ENCODE data around the gene NAV3. TPM values are rescaled to one million over a fixed set of nuclear protein-coding genes. Genes with fewer than 3 reads are reported as not detected.

NAV3 gene
- total and polyA plus RNA-seq, 10 donors, result 0.74 to 111 (median 40.4) TPM

- H3K27me3 ChIP-seq (replicated peaks in 1 of 7), result no peaks in the 10 kb centered on the region
- no peaks in the 10 kb centered on the region for H3K36me3 ChIP-seq
- intact Hi-C loops (cut with DNase I; ENCODE audit: low total_unique reads), result no loop called here
- H3K4me1 ChIP-seq, result no peaks in the 10 kb centered on the region
- no peak for DNase-seq
- WGBS, 5 donors, result 55 to 69% (median 66%) methylated on average over 4 of the region's 4 CpGs
- TF ChIP-seq, protein P1, sequence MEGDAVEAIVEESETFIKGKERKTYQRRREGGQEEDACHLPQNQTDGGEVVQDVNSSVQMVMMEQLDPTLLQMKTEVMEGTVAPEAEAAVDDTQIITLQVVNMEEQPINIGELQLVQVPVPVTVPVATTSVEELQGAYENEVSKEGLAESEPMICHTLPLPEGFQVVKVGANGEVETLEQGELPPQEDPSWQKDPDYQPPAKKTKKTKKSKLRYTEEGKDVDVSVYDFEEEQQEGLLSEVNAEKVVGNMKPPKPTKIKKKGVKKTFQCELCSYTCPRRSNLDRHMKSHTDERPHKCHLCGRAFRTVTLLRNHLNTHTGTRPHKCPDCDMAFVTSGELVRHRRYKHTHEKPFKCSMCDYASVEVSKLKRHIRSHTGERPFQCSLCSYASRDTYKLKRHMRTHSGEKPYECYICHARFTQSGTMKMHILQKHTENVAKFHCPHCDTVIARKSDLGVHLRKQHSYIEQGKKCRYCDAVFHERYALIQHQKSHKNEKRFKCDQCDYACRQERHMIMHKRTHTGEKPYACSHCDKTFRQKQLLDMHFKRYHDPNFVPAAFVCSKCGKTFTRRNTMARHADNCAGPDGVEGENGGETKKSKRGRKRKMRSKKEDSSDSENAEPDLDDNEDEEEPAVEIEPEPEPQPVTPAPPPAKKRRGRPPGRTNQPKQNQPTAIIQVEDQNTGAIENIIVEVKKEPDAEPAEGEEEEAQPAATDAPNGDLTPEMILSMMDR (IDR thresholded peaks at IDR 0.05 in 8 of 11, conservative IDR thresholded peaks at IDR 0.05 in 3 of 11), result no peak
- TF ChIP-seq POLR2AphosphoS5 (IDR thresholded peaks at IDR 0.05) (no peak), POLR2A (IDR thresholded peaks at IDR 0.05) (no peak)
- H3K4me3 ChIP-seq, result no peak overlapping the region
- no peaks in the 10 kb centered on the region for H3K9me3 ChIP-seq
- peak overlapping the region in 2 of 8 donors; percentile 36 to 71 for H3K27ac ChIP-seq
Measured at GRCh38 chr12:78018171-78018910, 187.6 kb downstream of the NAV3 start.

DNA sequence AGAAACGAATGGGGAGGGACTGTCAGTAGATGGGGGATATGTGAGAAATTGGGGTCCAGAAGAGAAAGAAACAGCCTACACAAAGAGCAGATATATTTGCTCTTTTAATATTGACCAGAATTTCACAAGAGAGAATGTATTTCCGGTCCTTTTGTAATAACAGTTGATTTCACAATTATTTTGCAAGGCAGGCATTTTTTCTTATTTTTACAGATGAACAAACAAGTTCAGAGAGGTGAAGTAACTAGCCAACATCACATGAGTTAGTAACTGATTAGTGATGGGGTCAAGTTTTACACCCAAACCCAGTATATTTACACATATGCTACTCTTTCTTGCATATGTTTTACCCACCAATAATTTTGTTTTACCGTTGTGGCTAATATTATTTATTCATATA, 188.2 kb downstream of the NAV3 start:
- intact Hi-C loops (cut with DNase I; ENCODE audit: low total_unique reads), result no loop called here
- DNase-seq, result no peak
- no peaks in the 10 kb centered on the region for H3K9me3 ChIP-seq
- TF ChIP-seq POLR2A (IDR thresholded peaks at IDR 0.05), result no peak
- TF ChIP-seq, protein P1 (IDR thresholded peaks at IDR 0.05 in 8 of 11, conservative IDR thresholded peaks at IDR 0.05 in 3 of 11), result no peak
- TF ChIP-seq POLR2AphosphoS5 (IDR thresholded peaks at IDR 0.05), result no peak
- no peaks in the 10 kb centered on the region for H3K36me3 ChIP-seq
- peak overlapping the region in 2 of 8 donors; percentile 36 to 71 for H3K27ac ChIP-seq
- H3K4me3 ChIP-seq, result no peak overlapping the region
- WGBS, 5 donors, result 62 to 81% (median 74%) methylated on average over 3 of the region's 3 CpGs
- no peaks in the 10 kb centered on the region for H3K4me1 ChIP-seq
- H3K27me3 ChIP-seq (replicated peaks in 1 of 7), result no peaks in the 10 kb centered on the region

DNA sequence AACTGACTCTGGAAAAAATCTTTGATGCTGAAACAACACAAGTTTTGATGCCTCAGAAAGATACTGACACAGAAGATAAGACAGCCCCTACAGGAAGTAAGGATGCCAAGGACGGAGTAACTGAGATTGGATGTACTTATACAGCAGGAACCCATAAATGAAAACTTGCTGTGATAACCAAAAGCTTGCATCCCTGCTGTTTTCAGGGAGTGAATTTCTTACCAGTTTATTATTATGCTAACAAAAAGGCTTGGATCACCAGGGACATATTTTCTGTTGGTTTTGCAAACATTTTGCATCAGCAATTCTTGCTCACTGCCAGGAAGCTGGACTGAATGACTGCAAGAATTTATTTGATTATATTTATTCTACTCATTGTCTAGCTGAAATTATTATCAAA, 197.7 kb downstream of the NAV3 start:
- peaks cover 0 to 11% (median 0%) of the 10 kb centered on the region in 8 donors for H3K9me3 ChIP-seq
- whole genome bisulfite sequencing, 5 donors, result 57 to 87% (median 73%) methylated on average over 1 of the region's 1 CpG
- peaks cover 0 to 12% (median 0%) of the 10 kb centered on the region in 6 donors for H3K36me3 ChIP-seq
- H3K4me1 ChIP-seq, result no peaks in the 10 kb centered on the region
- TF ChIP-seq, protein P1 (IDR thresholded peaks at IDR 0.05 in 8 of 11, conservative IDR thresholded peaks at IDR 0.05 in 3 of 11), result no peak
- TF ChIP-seq POLR2AphosphoS5 (IDR thresholded peaks at IDR 0.05) (no peak), POLR2A (IDR thresholded peaks at IDR 0.05) (no peak)
- intact Hi-C loops (cut with DNase I; ENCODE audit: low total_unique reads), result no loop called here
- no peak overlapping the region for H3K27ac ChIP-seq
- DNase-seq, result no peak
- no peak overlapping the region for H3K4me3 ChIP-seq
- no peaks in the 10 kb centered on the region for H3K27me3 ChIP-seq (replicated peaks in 1 of 7)

GRCh38 chr12:78034025-78034424, 203.3 kb downstream of the NAV3 start:
- H3K36me3 ChIP-seq, result no peaks in the 10 kb centered on the region
- H3K4me3 ChIP-seq, result no peak overlapping the region
- peak overlapping the region in 3 of 8 donors; percentile 29 to 77 (median 52) for H3K27ac ChIP-seq
- H3K27me3 ChIP-seq (replicated peaks in 1 of 7), result no peaks in the 10 kb centered on the region
- intact Hi-C loops (cut with DNase I; ENCODE audit: low total_unique reads), result no loop called here
- 16 to 61% (median 40%) methylated on average over 4 of the region's 4 CpGs for WGBS, 5 donors
- peaks cover 0 to 6% (median 0%) of the 10 kb centered on the region in 6 donors for H3K4me1 ChIP-seq
- H3K9me3 ChIP-seq, result peaks cover 0 to 5% (median 0%) of the 10 kb centered on the region in 8 donors
- no peak for DNase-seq
- peak in 1 of 3 donors; percentile 16 for TF ChIP-seq POLR2AphosphoS5 (IDR thresholded peaks at IDR 0.05)
- TF ChIP-seq, protein P1 (IDR thresholded peaks at IDR 0.05 in 8 of 11, conservative IDR thresholded peaks at IDR 0.05 in 3 of 11), result no peak

All from spleen (tissue), 11 donors.